Measurements from ENCODE around the gene SSX5. TPM values are rescaled to one million over a fixed set of nuclear protein-coding genes. Genes with fewer than 3 reads are reported as not detected.
"Not testable (repeated sequence)": the region's sequence is repeated elsewhere in the genome, so short reads cannot be mapped to it uniquely, and the experiment has no call there.

Gene SSX5
- polyA plus RNA-seq, 1 donor: not detected

GRCh38 chrX:48154796-48155195, 41.8 kb downstream of the SSX5 start:
- Histone ChIP-seq H3K27me3 (ENCODE audit: control insufficient read depth, insufficient read depth, low read length) (no peaks in the 10 kb centered on the region), H3K9me3 (ENCODE audit: control insufficient read depth, low read depth, low read length) (no peaks in the 10 kb centered on the region), H3K36me3 (ENCODE audit: control insufficient read depth, insufficient read depth, low read length) (no peaks in the 10 kb centered on the region), H3K4me3 (ENCODE audit: low read length) (no peak overlapping the region), H3K4me1 (ENCODE audit: control insufficient read depth, insufficient read depth, low read length) (no peaks in the 10 kb centered on the region), H3K27ac (ENCODE audit: low read length) (no peak overlapping the region)
- no peak for DNase-seq
- WGBS (ENCODE audit: insufficient coverage, low lambda C conversion rate): no CpG with 5 or more reads among the region's 2 CpGs

- Histone ChIP-seq H3K4me3 (ENCODE audit: low read length) (no peak overlapping the region), H3K27me3 (ENCODE audit: control insufficient read depth, insufficient read depth, low read length) (no peaks in the 10 kb centered on the region), H3K27ac (ENCODE audit: low read length) (no peak overlapping the region), H3K4me1 (ENCODE audit: control insufficient read depth, insufficient read depth, low read length) (no peaks in the 10 kb centered on the region), H3K36me3 (ENCODE audit: control insufficient read depth, insufficient read depth, low read length) (no peaks in the 10 kb centered on the region), H3K9me3 (ENCODE audit: control insufficient read depth, low read depth, low read length) (no peaks in the 10 kb centered on the region)
- DNase-seq: no peak
- no CpG with 5 or more reads among the region's 10 CpGs for whole genome bisulfite sequencing (ENCODE audit: insufficient coverage, low lambda C conversion rate)
Observed at GRCh38 chrX:48153769-48154168, 42.8 kb downstream of the SSX5 start.

- not testable (repeated sequence) for H3K4me3 ChIP-seq (ENCODE audit: low read length); H3K36me3 ChIP-seq (ENCODE audit: control insufficient read depth, insufficient read depth, low read length); H3K9me3 ChIP-seq (ENCODE audit: control insufficient read depth, low read depth, low read length); H3K4me1 ChIP-seq (ENCODE audit: control insufficient read depth, insufficient read depth, low read length); H3K27me3 ChIP-seq (ENCODE audit: control insufficient read depth, insufficient read depth, low read length); DNase-seq; H3K27ac ChIP-seq (ENCODE audit: low read length)
- WGBS (ENCODE audit: insufficient coverage, low lambda C conversion rate): no CpG with 5 or more reads among the region's 11 CpGs
Observed at GRCh38 chrX:48142697-48143096, 53.9 kb downstream of the SSX5 start.

GRCh38 chrX:48141810-48142508, 54.6 kb downstream of the SSX5 start:
- not testable (repeated sequence) for DNase-seq; H3K36me3 ChIP-seq (ENCODE audit: control insufficient read depth, insufficient read depth, low read length); H3K9me3 ChIP-seq (ENCODE audit: control insufficient read depth, low read depth, low read length); H3K4me1 ChIP-seq (ENCODE audit: control insufficient read depth, insufficient read depth, low read length); H3K4me3 ChIP-seq (ENCODE audit: low read length); H3K27ac ChIP-seq (ENCODE audit: low read length); H3K27me3 ChIP-seq (ENCODE audit: control insufficient read depth, insufficient read depth, low read length)
- WGBS (ENCODE audit: insufficient coverage, low lambda C conversion rate): no CpG with 5 or more reads among the region's 2 CpGs

GRCh38 chrX:48139076-48139475, 57.5 kb downstream of the SSX5 start:
- H3K4me1 ChIP-seq (ENCODE audit: control insufficient read depth, insufficient read depth, low read length); H3K4me3 ChIP-seq (ENCODE audit: low read length); H3K27me3 ChIP-seq (ENCODE audit: control insufficient read depth, insufficient read depth, low read length); DNase-seq; H3K9me3 ChIP-seq (ENCODE audit: control insufficient read depth, low read depth, low read length); H3K36me3 ChIP-seq (ENCODE audit: control insufficient read depth, insufficient read depth, low read length); H3K27ac ChIP-seq (ENCODE audit: low read length): not testable (repeated sequence)
- WGBS (ENCODE audit: insufficient coverage, low lambda C conversion rate): no CpG with 5 or more reads among the region's 33 CpGs

Other genes starting within 250 kb of the SSX5 start
- 8.4 TPM for gene ZNF182, start 192.8 kb downstream of the SSX5 start, polyA plus RNA-seq
- not detected for gene SPACA5, start 189.8 kb downstream of the SSX5 start, polyA plus RNA-seq
- 3.8 TPM for gene ZNF630, start 125.2 kb downstream of the SSX5 start, polyA plus RNA-seq
- gene SPACA5B, start 66.2 kb downstream of the SSX5 start, polyA plus RNA-seq: not detected
- not detected for gene SSX1, start 58.6 kb upstream of the SSX5 start, polyA plus RNA-seq
- not detected for gene SSX3, start 159.9 kb upstream of the SSX5 start, polyA plus RNA-seq
- not detected for gene SSX4, start 186.7 kb upstream of the SSX5 start, polyA plus RNA-seq
- not detected for gene SSX4B, start 215.2 kb upstream of the SSX5 start, polyA plus RNA-seq